Osteocyte (in vitro differentiated cells): Measurements from ENCODE around the gene TPI1. TPM values are rescaled to one million over a fixed set of nuclear protein-coding genes. Genes with fewer than 3 reads are reported as not detected.

Experiments
- DNase-seq: peaks from one replicate; pipeline ENCODE4 v3.0.0; 2021; ENCODE audit warnings: mixed read lengths; ENCODE audit not compliant: unreplicated experiment; ENCODE audit errors: extremely low spot score
- H3K27ac Mint-ChIP-seq: one replicate; pipeline ENCODE4 v1.8.0; 2021; ENCODE audit warnings: mild to moderate bottlenecking, mixed read lengths; ENCODE audit not compliant: unreplicated experiment
- H3K27me3 Mint-ChIP-seq: one replicate; pipeline ENCODE4 v1.8.0; 2021; ENCODE audit warnings: mixed read lengths; ENCODE audit not compliant: unreplicated experiment
- H3K36me3 Mint-ChIP-seq: one replicate; pipeline ENCODE4 v1.8.0; 2021; ENCODE audit warnings: mixed read lengths; ENCODE audit not compliant: unreplicated experiment
- H3K4me1 Mint-ChIP-seq: one replicate; pipeline ENCODE4 v1.8.0; 2021; ENCODE audit warnings: mixed read lengths; ENCODE audit not compliant: unreplicated experiment
- H3K4me3 Mint-ChIP-seq: one replicate; pipeline ENCODE4 v1.8.0; 2021; ENCODE audit warnings: mild to moderate bottlenecking, moderate library complexity, mixed read lengths; ENCODE audit not compliant: unreplicated experiment
- H3K9me3 Mint-ChIP-seq: one replicate; pipeline ENCODE4 v1.8.0; 2021; ENCODE audit warnings: mixed read lengths; ENCODE audit not compliant: unreplicated experiment
- total RNA-seq: library from RNA; stranded (reverse); gene quantifications from 2 replicates; pipeline ENCODE4 v1.2.1, GENCODE V29; 2021
- TF ChIP-seq, protein P1 (sequence below): fragments of 200-600 bp; sonication (generic); IDR thresholded peaks from 2 replicates; pipeline ENCODE4 v1.5.0; 2021; ENCODE audit warnings: antibody characterized with exemption, mild to moderate bottlenecking, moderate library complexity

TPI1 gene
- total RNA-seq, 1 donor from 2014 or later, result 408 TPM

DNA sequence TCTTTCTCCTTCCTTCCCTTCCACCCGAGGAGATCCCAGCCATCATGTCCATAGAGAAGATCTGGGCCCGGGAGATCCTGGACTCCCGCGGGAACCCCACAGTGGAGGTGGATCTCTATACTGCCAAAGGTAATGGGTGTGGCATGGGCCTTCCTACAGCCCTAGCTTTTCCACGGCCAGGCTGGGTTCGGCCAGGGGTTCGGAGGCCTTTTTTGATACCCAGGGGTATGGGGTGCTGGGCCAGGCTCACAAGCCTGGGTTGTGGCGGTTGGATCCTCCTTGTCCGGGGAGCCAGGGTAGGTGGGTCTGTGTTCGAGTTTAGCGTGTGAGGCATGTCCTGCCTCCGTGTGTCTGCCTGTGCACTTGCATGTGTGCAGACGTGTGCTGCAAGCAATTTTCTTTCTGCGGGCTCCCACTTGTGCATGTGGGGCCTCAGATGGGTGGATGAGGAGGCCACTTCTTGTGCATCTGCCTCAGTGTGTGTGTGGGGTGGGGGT is 48.5 kb downstream of the TPI1 start:
- no peaks in the 10 kb centered on the region for H3K27me3 Mint-ChIP-seq
- no peak for DNase-seq
- no peaks in the 10 kb centered on the region for H3K9me3 Mint-ChIP-seq
- peak overlapping the region; percentile 57 for H3K4me3 Mint-ChIP-seq
- peaks cover 18% of the 10 kb centered on the region for H3K4me1 Mint-ChIP-seq
- TF ChIP-seq, protein P1, sequence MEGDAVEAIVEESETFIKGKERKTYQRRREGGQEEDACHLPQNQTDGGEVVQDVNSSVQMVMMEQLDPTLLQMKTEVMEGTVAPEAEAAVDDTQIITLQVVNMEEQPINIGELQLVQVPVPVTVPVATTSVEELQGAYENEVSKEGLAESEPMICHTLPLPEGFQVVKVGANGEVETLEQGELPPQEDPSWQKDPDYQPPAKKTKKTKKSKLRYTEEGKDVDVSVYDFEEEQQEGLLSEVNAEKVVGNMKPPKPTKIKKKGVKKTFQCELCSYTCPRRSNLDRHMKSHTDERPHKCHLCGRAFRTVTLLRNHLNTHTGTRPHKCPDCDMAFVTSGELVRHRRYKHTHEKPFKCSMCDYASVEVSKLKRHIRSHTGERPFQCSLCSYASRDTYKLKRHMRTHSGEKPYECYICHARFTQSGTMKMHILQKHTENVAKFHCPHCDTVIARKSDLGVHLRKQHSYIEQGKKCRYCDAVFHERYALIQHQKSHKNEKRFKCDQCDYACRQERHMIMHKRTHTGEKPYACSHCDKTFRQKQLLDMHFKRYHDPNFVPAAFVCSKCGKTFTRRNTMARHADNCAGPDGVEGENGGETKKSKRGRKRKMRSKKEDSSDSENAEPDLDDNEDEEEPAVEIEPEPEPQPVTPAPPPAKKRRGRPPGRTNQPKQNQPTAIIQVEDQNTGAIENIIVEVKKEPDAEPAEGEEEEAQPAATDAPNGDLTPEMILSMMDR, result no peak
- peaks cover 4% of the 10 kb centered on the region for H3K36me3 Mint-ChIP-seq
- no peak overlapping the region for H3K27ac Mint-ChIP-seq

DNA sequence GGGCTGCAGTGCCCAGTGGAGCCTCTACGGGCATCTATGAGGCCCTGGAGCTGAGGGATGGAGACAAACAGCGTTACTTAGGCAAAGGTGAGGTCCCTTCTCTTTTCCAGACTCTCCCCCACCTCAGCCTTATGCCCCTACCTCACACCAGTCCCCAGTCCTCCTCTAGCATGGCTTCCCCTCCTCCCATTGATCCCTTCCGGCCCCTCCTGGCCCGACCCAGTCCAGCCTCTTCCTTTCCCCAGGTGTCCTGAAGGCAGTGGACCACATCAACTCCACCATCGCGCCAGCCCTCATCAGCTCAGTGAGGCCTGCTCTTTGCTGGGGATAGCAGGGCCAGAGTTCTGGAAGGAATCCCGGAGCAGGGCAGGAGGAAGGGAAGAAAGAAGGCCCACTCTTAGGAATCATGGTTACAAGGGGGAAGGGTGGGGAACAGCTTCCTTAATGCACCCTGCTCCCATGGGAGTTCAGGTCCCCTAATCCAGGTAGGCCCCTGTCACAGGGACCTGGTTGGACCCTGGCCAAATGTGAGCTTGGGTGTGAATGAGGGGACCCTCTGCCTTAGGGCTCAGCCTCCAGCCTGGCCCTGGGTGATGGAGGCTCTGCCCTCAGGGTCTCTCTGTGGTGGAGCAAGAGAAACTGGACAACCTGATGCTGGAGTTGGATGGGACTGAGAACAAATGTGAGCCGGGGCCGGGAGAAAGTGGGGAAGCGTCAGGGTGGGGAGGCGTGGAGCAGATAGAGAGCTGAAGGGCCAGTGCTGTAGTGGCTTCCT is 49.3 kb downstream of the TPI1 start:
- no peak overlapping the region for H3K4me3 Mint-ChIP-seq
- no peak overlapping the region for H3K27ac Mint-ChIP-seq
- H3K36me3 Mint-ChIP-seq, result peaks cover 4% of the 10 kb centered on the region
- H3K27me3 Mint-ChIP-seq, result no peaks in the 10 kb centered on the region
- no peaks in the 10 kb centered on the region for H3K9me3 Mint-ChIP-seq
- peaks cover 18% of the 10 kb centered on the region for H3K4me1 Mint-ChIP-seq
- DNase-seq, result no peak
- TF ChIP-seq, protein P1, result no peak

DNA sequence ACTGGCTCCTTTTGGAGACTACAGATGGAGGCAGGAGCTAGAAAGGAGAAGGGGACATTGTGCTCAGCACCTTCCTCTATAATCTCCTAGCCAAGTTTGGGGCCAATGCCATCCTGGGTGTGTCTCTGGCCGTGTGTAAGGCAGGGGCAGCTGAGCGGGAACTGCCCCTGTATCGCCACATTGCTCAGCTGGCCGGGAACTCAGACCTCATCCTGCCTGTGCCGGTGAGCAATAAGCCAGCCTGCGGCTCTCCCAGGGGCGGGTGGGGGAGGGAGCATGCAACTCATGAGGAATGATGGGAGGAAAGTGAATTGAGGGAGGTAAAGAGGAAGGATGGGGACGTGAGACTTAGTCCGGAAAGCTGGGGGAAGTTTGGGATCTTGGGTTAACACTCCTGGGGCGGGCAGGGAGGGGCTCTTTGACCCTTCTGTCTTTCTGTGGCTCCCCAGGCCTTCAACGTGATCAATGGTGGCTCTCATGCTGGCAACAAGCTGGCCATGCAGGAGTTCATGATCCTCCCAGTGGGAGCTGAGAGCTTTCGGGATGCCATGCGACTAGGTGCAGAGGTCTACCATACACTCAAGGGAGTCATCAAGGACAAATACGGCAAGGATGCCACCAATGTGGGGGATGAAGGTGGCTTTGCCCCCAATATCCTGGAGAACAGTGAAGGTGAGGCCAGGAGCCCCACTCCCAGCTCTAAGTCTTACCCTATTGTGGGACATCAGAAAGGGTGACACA is 50.3 kb downstream of the TPI1 start:
- Mint-ChIP-seq H3K4me1 (peaks cover 18% of the 10 kb centered on the region), H3K27me3 (no peaks in the 10 kb centered on the region), H3K36me3 (peaks cover 4% of the 10 kb centered on the region), H3K4me3 (no peak overlapping the region), H3K27ac (no peak overlapping the region), H3K9me3 (no peaks in the 10 kb centered on the region)
- TF ChIP-seq, protein P1, result no peak
- no peak for DNase-seq

DNA sequence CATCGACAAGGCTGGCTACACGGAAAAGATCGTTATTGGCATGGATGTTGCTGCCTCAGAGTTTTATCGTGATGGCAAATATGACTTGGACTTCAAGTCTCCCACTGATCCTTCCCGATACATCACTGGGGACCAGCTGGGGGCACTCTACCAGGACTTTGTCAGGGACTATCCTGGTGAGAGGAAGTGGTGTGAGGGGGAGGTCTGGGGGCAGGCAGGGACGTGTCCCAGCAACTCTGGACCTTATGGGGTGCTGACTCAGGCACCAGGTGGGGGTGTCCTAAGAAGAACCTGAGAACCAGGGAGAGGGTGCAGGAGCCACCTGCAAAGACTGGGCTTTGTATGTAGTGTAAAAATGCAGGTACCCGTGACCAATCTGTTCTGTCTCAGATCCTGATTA is 52.3 kb downstream of the TPI1 start:
- H3K9me3 Mint-ChIP-seq, result no peaks in the 10 kb centered on the region
- H3K27ac Mint-ChIP-seq, result no peak overlapping the region
- DNase-seq, result no peak
- no peaks in the 10 kb centered on the region for H3K27me3 Mint-ChIP-seq
- H3K36me3 Mint-ChIP-seq, result peaks cover 4% of the 10 kb centered on the region
- TF ChIP-seq, protein P1, result no peak
- H3K4me3 Mint-ChIP-seq, result no peak overlapping the region
- H3K4me1 Mint-ChIP-seq, result peaks cover 19% of the 10 kb centered on the region

Other genes starting within 250 kb of the TPI1 start
- gene LPAR5, start 231.6 kb upstream of the TPI1 start, total RNA-seq, result 0.32 and 0.50 TPM in 2 replicates
- gene ACRBP, start 220.1 kb upstream of the TPI1 start, total RNA-seq, result 0.73 and 1.0 TPM in 2 replicates
- 56.7 and 58.8 TPM in 2 replicates for gene ING4, start 204.4 kb upstream of the TPI1 start, total RNA-seq
- gene ZNF384, start 178.2 kb upstream of the TPI1 start, total RNA-seq, result 66.6 and 68.3 TPM in 2 replicates
- 3.9 and 5.2 TPM in 2 replicates for gene PIANP, start 166.7 kb upstream of the TPI1 start, total RNA-seq
- 61.4 and 73.0 TPM in 2 replicates for gene COPS7A, start 143.5 kb upstream of the TPI1 start, total RNA-seq
- gene MLF2, start 114.4 kb upstream of the TPI1 start, total RNA-seq, result 141 and 162 TPM in 2 replicates
- gene PTMS, start 101.2 kb upstream of the TPI1 start, total RNA-seq, result 501 and 554 TPM in 2 replicates
- 1.1 and 2.5 TPM in 2 replicates for gene LAG3, start 95.0 kb upstream of the TPI1 start, total RNA-seq
- 0.60 and 0.62 TPM in 2 replicates for gene CD4, start 78.0 kb upstream of the TPI1 start, total RNA-seq
- 11.5 and 12.0 TPM in 2 replicates for gene GPR162, start 45.7 kb upstream of the TPI1 start, total RNA-seq
- 86.5 and 90.8 TPM in 2 replicates for gene P3H3, start 39.1 kb upstream of the TPI1 start, total RNA-seq
- 8.3 and 10.6 TPM in 2 replicates for gene GNB3, start 26.6 kb upstream of the TPI1 start, total RNA-seq
- gene CDCA3, start 16.2 kb upstream of the TPI1 start, total RNA-seq, result 8.0 and 9.2 TPM in 2 replicates
- 113 and 114 TPM in 2 replicates for gene USP5, start 15.4 kb upstream of the TPI1 start, total RNA-seq
- 9.2 and 11.5 TPM in 2 replicates for gene SPSB2, start 5.8 kb downstream of the TPI1 start, total RNA-seq
- gene LRRC23, start 37.3 kb downstream of the TPI1 start, total RNA-seq, result 9.0 and 11.3 TPM in 2 replicates
- 21.5 and 24.1 TPM in 2 replicates for gene ENO2, start 47.0 kb downstream of the TPI1 start, total RNA-seq
- 117 and 123 TPM in 2 replicates for gene ATN1, start 60.4 kb downstream of the TPI1 start, total RNA-seq
- gene RNU7-1, start 76.3 kb downstream of the TPI1 start, total RNA-seq, result not detected in 2 replicates
- gene C12orf57, start 76.5 kb downstream of the TPI1 start, total RNA-seq, result 287 and 309 TPM in 2 replicates
- 0.29 and 0.94 TPM in 2 replicates for gene PTPN6, start 83.8 kb downstream of the TPI1 start, total RNA-seq
- gene PHB2, start 103.1 kb downstream of the TPI1 start, total RNA-seq, result 202 and 205 TPM in 2 replicates
- 29.5 and 29.8 TPM in 2 replicates for gene EMG1, start 103.4 kb downstream of the TPI1 start, total RNA-seq
- gene LPCAT3, start 150.9 kb downstream of the TPI1 start, total RNA-seq, result 33.2 TPM in 2 replicates
- 16.4 and 18.2 TPM in 2 replicates for gene C1S, start 193.2 kb downstream of the TPI1 start, total RNA-seq
- 35.1 and 38.4 TPM in 2 replicates for gene C1R, start 224.9 kb downstream of the TPI1 start, total RNA-seq
- gene C1RL, start 241.7 kb downstream of the TPI1 start, total RNA-seq, result 20.8 and 22.3 TPM in 2 replicates